Smooth muscle cell (in vitro differentiated cells): ENCODE data around the gene MANEAL. TPM values are rescaled to one million over a fixed set of nuclear protein-coding genes. Genes with fewer than 3 reads are reported as not detected.
"Not testable (repeated sequence)": the region's sequence is repeated elsewhere in the genome, so short reads cannot be mapped to it uniquely, and the experiment has no call there.

Experiments used
- DNase-seq: peaks from one replicate; lab custom pipeline; 2025; ENCODE audit not compliant: unreplicated experiment; lab: John Stamatoyannopoulos, UW
- H2AFZ ChIP-seq: fragments of 200-600 bp; sonication (generic); 2 replicates; pipeline ENCODE4 v1.6.0; 2016; ENCODE audit warnings: antibody characterized with exemption, low read depth, mild to moderate bottlenecking
- H3F3A ChIP-seq: fragments of 200-600 bp; sonication (generic); 2 replicates; pipeline ENCODE4 v1.6.0; 2017; ENCODE audit warnings: antibody characterized with exemption, low read depth
- H3K27ac ChIP-seq: fragments of 200-600 bp; sonication (generic); 2 replicates; pipeline ENCODE4 v1.5.1; 2016; ENCODE audit warnings: low read depth, mild to moderate bottlenecking
- H3K27me3 ChIP-seq: fragments of 200-600 bp; sonication (generic); 2 replicates; pipeline ENCODE4 v1.6.1; 2016; ENCODE audit warnings: low read depth, mild to moderate bottlenecking
- H3K36me3 ChIP-seq: fragments of 200-600 bp; sonication (generic); 2 replicates; pipeline ENCODE4 v1.5.1; 2016; ENCODE audit warnings: low read depth
- H3K4me1 ChIP-seq: fragments of 200-600 bp; sonication (generic); 2 replicates; pipeline ENCODE4 v1.5.1; 2016; ENCODE audit warnings: low read depth
- H3K4me2 ChIP-seq: fragments of 200-600 bp; sonication (generic); 2 replicates; pipeline ENCODE4 v1.6.0; 2016; ENCODE audit warnings: mild to moderate bottlenecking
- H3K4me3 ChIP-seq: fragments of 200-600 bp; sonication (generic); 2 replicates; pipeline ENCODE4 v1.5.1; 2016; ENCODE audit warnings: mild to moderate bottlenecking
- H3K79me2 ChIP-seq: fragments of 200-600 bp; sonication (generic); 2 replicates; pipeline ENCODE4 v1.6.0; 2016; ENCODE audit warnings: low read depth, mild to moderate bottlenecking
- H3K9ac ChIP-seq: fragments of 200-600 bp; sonication (generic); 2 replicates; pipeline ENCODE4 v1.6.0; 2016; ENCODE audit warnings: low read depth
- H3K9me3 ChIP-seq: fragments of 200-600 bp; sonication (generic); replicated peaks from 2 replicates; pipeline ENCODE4 v1.5.1; 2016; ENCODE audit warnings: low read depth
- H4K20me1 ChIP-seq: fragments of 200-600 bp; sonication (generic); 2 replicates; pipeline ENCODE4 v1.6.0; 2016; ENCODE audit warnings: low read depth
- CTCF ChIP-seq: fragments of 200-600 bp; sonication (generic); IDR thresholded peaks from 2 replicates; pipeline ENCODE4 v1.5.1; 2017; ENCODE audit warnings: borderline replicate concordance, mild to moderate bottlenecking, antibody characterized with exemption; ENCODE audit not compliant: insufficient read depth, poor library complexity, severe bottlenecking
- WGBS: methylation state at CpG from one replicate; pipeline ENCODE4 v1.1.7; 2016; ENCODE audit warnings: low lambda C conversion rate; 5-methylcytosine and 5-hydroxymethylcytosine counted together
- polyA plus RNA-seq: library from polyadenylated mRNA; unstranded; fragments of >200 nt; fragmentation: Nextera tagmentation; extraction: Ambion mirVana; gene quantifications from 2 replicates; pipeline ENCODE4 v1.2.1, GENCODE V29; 2016
- total RNA-seq: library from RNA; depleted of rRNA; stranded (reverse); fragments of >200 nt; gene quantifications from 2 replicates; pipeline ENCODE4 v1.2.3, GENCODE V29; 2014

The MANEAL gene
- total and polyA plus RNA-seq, 2 experiments from 2014 or later = 0.61 TPM; not detected in 1

GRCh38 chr1:37765916-37766664 is 27.6 kb upstream of the MANEAL start:
- H4K20me1 ChIP-seq = no peaks in the 10 kb centered on the region
- H3K79me2 ChIP-seq = no peaks in the 10 kb centered on the region
- H3K9me3 ChIP-seq = no peaks in the 10 kb centered on the region
- WGBS = 25% methylated on average over 27 of the region's 27 CpGs
- no peak overlapping the region for H3K9ac ChIP-seq
- H3K36me3 ChIP-seq = no peaks in the 10 kb centered on the region
- no peak overlapping the region for H3K4me2 ChIP-seq
- H3K4me1 ChIP-seq = no peaks in the 10 kb centered on the region
- no peak overlapping the region for H3K27ac ChIP-seq
- no peak overlapping the region for H2AFZ ChIP-seq
- no peak for DNase-seq
- H3K27me3 ChIP-seq = peaks cover 92% of the 10 kb centered on the region
- H3F3A ChIP-seq = no peaks in the 10 kb centered on the region
- TF ChIP-seq CTCF = no peak
- no peak overlapping the region for H3K4me3 ChIP-seq

- H3K4me3 ChIP-seq = no peak overlapping the region
- no peak overlapping the region for H2AFZ ChIP-seq
- H3K4me1 ChIP-seq = no peaks in the 10 kb centered on the region
- H3K9ac ChIP-seq = no peak overlapping the region
- no peaks in the 10 kb centered on the region for H3K79me2 ChIP-seq
- H3K27me3 ChIP-seq = peaks cover 85% of the 10 kb centered on the region
- 16% methylated on average over 2 of the region's 2 CpGs for whole genome bisulfite sequencing
- no peaks in the 10 kb centered on the region for H4K20me1 ChIP-seq
- H3K27ac ChIP-seq = no peak overlapping the region
- no peaks in the 10 kb centered on the region for H3K36me3 ChIP-seq
- no peak for TF ChIP-seq CTCF
- no peak for DNase-seq
- no peaks in the 10 kb centered on the region for H3F3A ChIP-seq
- no peaks in the 10 kb centered on the region for H3K9me3 ChIP-seq
- H3K4me2 ChIP-seq = no peak overlapping the region
Observed at GRCh38 chr1:37767488-37767887, 26.2 kb upstream of the MANEAL start.

- H2AFZ ChIP-seq, H3F3A ChIP-seq, H3K36me3 ChIP-seq, DNase-seq, H3K79me2 ChIP-seq, H3K9ac ChIP-seq, H3K27ac ChIP-seq, H3K9me3 ChIP-seq, H3K4me2 ChIP-seq, H4K20me1 ChIP-seq, H3K4me3 ChIP-seq, H3K4me1 ChIP-seq: not testable (repeated sequence)
- H3K27me3 ChIP-seq = peaks cover 46% of the 10 kb centered on the region
Observed at GRCh38 chr1:37771440-37771839, 22.2 kb upstream of the MANEAL start.

GRCh38 chr1:37776946-37777516 is 16.6 kb upstream of the MANEAL start:
- 61% methylated on average over 4 of the region's 4 CpGs for WGBS

More at GRCh38 chr1:37776946-37777516, 16.6 kb upstream of the MANEAL start:
- H3K4me3 ChIP-seq = no peak overlapping the region
- no peak for TF ChIP-seq CTCF
- no peaks in the 10 kb centered on the region for H3K36me3 ChIP-seq
- H3K4me2 ChIP-seq = no peak overlapping the region
- H2AFZ ChIP-seq = no peak overlapping the region
- no peaks in the 10 kb centered on the region for H3K9me3 ChIP-seq
- H3K27ac ChIP-seq = no peak overlapping the region
- DNase-seq = no peak
- H3F3A ChIP-seq = no peaks in the 10 kb centered on the region
- H3K79me2 ChIP-seq = no peaks in the 10 kb centered on the region
- H4K20me1 ChIP-seq = no peaks in the 10 kb centered on the region
- no peak overlapping the region for H3K9ac ChIP-seq
- H3K27me3 ChIP-seq = no peaks in the 10 kb centered on the region
- H3K4me1 ChIP-seq = no peaks in the 10 kb centered on the region
